Neural crest cell (in vitro differentiated cells): ENCODE measurements around the gene ZNF532. TPM values are rescaled to one million over a fixed set of nuclear protein-coding genes. Genes with fewer than 3 reads are reported as not detected.
A peak's percentile ranks its signal among the peaks of the same experiment; 100 is the strongest.
"Not testable (repeated sequence)": the region's sequence is repeated elsewhere in the genome, so short reads cannot be mapped to it uniquely, and the experiment has no call there.

Source experiments
- DNase-seq: peaks from one replicate; pipeline ENCODE4 v3.0.0; 2021; ENCODE audit warnings: low read depth, mixed read lengths, low spot score
- H3K27ac Mint-ChIP-seq: one replicate; pipeline ENCODE4 v1.8.0; 2021; ENCODE audit warnings: mild to moderate bottlenecking, mixed read lengths; ENCODE audit not compliant: unreplicated experiment
- H3K27me3 Mint-ChIP-seq: 2 replicates; pipeline ENCODE4 v1.8.0; 2021; ENCODE audit warnings: low read depth, mild to moderate bottlenecking, mixed read lengths
- H3K36me3 Mint-ChIP-seq: 2 replicates; pipeline ENCODE4 v1.8.0; 2021; ENCODE audit warnings: low read depth, mild to moderate bottlenecking, mixed read lengths
- H3K4me1 Mint-ChIP-seq: 2 replicates; pipeline ENCODE4 v1.8.0; 2021; ENCODE audit warnings: mixed read lengths
- H3K4me3 Mint-ChIP-seq: one replicate; pipeline ENCODE4 v1.8.0; 2021; ENCODE audit warnings: mild to moderate bottlenecking, mixed read lengths
- H3K9me3 Mint-ChIP-seq: 2 replicates; pipeline ENCODE4 v1.8.0; 2021; ENCODE audit warnings: mixed read lengths
- total RNA-seq: library from RNA; stranded (reverse); gene quantifications from 2 replicates; pipeline ENCODE4 v1.2.1, GENCODE V29; 2021
- TF ChIP-seq, protein P1 (sequence below): fragments of 200-600 bp; sonication (generic); conservative IDR thresholded peaks from 2 replicates; pipeline ENCODE4 v1.5.0; 2021; ENCODE audit warnings: antibody characterized with exemption, mild to moderate bottlenecking

Gene ZNF532
- total RNA-seq, 1 donor from 2014 or later = 171 TPM

DNA sequence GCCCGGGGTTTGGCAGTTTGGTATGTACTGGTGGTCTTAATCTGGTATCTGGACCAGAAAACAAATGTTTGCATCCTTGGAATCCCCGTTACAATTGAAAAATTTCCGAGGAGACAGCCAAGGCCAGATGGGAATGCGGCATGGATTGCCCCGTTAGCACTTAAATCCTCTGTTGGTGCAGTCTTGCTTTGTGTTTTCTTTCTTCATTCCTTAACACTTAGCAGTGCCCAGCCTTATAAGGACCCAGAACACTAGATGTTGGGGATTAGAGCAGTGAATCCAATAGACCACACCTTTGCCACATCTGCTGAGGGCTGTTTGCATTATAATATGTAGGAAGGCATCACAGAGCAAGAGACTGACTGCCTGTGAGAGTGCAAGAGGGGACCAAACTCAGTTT is 12.8 kb upstream of the ZNF532 start:
- H3K9me3 Mint-ChIP-seq = no peaks in the 10 kb centered on the region
- no peak for DNase-seq
- H3K4me1 Mint-ChIP-seq = peaks cover 51% of the 10 kb centered on the region
- peak overlapping the region; percentile 52 for H3K27ac Mint-ChIP-seq
- TF ChIP-seq, protein P1, sequence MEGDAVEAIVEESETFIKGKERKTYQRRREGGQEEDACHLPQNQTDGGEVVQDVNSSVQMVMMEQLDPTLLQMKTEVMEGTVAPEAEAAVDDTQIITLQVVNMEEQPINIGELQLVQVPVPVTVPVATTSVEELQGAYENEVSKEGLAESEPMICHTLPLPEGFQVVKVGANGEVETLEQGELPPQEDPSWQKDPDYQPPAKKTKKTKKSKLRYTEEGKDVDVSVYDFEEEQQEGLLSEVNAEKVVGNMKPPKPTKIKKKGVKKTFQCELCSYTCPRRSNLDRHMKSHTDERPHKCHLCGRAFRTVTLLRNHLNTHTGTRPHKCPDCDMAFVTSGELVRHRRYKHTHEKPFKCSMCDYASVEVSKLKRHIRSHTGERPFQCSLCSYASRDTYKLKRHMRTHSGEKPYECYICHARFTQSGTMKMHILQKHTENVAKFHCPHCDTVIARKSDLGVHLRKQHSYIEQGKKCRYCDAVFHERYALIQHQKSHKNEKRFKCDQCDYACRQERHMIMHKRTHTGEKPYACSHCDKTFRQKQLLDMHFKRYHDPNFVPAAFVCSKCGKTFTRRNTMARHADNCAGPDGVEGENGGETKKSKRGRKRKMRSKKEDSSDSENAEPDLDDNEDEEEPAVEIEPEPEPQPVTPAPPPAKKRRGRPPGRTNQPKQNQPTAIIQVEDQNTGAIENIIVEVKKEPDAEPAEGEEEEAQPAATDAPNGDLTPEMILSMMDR = no peak
- no peaks in the 10 kb centered on the region for H3K36me3 Mint-ChIP-seq
- H3K27me3 Mint-ChIP-seq = no peaks in the 10 kb centered on the region
- H3K4me3 Mint-ChIP-seq = peak overlapping the region; percentile 8

DNA sequence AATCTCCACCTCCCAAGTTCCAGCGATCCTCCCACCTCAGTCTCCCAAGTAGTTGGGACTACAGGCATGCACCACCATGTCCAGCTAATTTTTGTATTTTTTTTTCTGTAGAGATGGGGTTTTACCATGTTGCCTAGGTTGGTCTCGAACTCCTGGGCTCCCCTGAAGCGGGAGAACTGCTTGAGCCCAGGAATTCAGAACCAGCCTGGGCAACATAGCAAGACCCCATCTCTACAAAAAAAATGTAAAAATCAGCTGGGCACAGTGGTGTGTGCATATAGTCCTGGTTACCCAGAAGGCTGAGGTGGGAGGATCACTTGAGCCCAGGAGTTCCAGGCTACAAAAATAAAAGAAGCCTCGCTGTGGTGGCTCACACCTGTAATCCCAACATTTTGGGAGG is 12.0 kb upstream of the ZNF532 start:
- Mint-ChIP-seq H3K4me1 (peaks cover 46% of the 10 kb centered on the region), H3K36me3 (no peaks in the 10 kb centered on the region), H3K9me3 (no peaks in the 10 kb centered on the region), H3K4me3 (no peak overlapping the region), H3K27ac (no peak overlapping the region), H3K27me3 (no peaks in the 10 kb centered on the region)
- TF ChIP-seq, protein P1 = no peak
- no peak for DNase-seq

DNA sequence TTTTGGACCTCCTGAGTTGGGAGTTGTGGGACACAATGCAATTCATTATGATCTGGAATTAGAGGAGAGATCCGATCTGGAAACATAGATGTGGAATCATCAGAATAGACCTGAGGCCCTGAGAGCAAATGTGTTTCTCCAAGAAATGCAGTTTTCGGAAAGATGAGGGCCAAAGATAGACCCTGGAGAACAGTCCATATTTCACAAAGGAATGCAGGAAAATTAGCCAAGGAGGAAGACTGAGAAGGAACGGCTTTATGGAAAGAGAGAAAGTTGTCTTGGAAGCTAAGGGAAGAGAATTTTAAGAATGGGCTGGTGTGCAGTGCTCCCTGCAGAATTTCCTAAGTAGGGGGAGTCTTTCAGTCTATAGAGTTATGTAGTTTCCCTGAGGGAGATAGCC is 11.1 kb upstream of the ZNF532 start:
- DNase-seq = no peak
- no peaks in the 10 kb centered on the region for H3K27me3 Mint-ChIP-seq
- no peak overlapping the region for H3K4me3 Mint-ChIP-seq
- H3K36me3 Mint-ChIP-seq = no peaks in the 10 kb centered on the region
- peaks cover 3% of the 10 kb centered on the region for H3K9me3 Mint-ChIP-seq
- TF ChIP-seq, protein P1 = no peak
- H3K27ac Mint-ChIP-seq = no peak overlapping the region
- peaks cover 40% of the 10 kb centered on the region for H3K4me1 Mint-ChIP-seq

DNA sequence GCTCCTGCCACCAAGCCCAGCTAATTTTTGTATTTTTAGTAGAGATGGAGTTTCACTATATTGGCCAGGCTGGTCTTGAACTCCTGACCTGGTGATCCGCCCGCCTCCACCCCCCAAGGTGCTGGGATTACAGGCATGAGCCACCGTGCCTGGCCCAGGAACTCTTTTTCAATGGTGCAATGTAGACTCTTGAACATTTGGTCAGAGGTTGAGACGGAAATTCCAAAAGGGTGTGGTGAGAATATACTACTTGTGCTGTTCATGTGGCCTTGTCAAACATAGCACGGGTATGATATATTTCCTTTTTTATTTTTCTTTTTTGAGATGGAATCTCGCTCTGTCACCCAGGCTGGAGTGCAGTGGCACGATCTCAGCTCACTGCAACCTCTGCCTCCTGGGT is 9.2 kb upstream of the ZNF532 start:
- H3K27ac Mint-ChIP-seq, H3K4me3 Mint-ChIP-seq, H3K27me3 Mint-ChIP-seq, H3K36me3 Mint-ChIP-seq, H3K9me3 Mint-ChIP-seq, DNase-seq: not testable (repeated sequence)
- peaks cover 48% of the 10 kb centered on the region for H3K4me1 Mint-ChIP-seq

DNA sequence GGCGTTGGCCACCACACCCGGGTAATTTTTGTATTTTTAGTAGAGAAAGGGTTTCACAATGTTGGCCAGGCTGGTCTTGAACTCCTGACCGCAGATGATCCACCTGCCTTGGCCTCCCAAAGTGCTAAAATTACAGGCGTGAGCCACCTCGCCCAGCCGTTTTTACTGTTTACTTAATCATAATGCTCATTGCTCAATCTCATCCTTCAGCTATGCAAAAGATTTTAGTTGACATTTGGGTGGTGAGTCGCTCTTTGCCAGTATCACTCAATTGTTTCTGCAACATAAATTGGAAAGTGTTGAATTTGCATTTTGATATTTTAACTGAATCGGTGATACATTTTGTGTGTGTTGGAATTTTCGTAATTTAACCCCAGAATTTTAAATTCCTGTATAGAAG is 7.8 kb upstream of the ZNF532 start:
- no peaks in the 10 kb centered on the region for H3K27me3 Mint-ChIP-seq
- peaks cover 48% of the 10 kb centered on the region for H3K4me1 Mint-ChIP-seq
- TF ChIP-seq, protein P1 = no peak
- H3K27ac Mint-ChIP-seq = no peak overlapping the region
- no peak overlapping the region for H3K4me3 Mint-ChIP-seq
- DNase-seq = no peak
- peaks cover 5% of the 10 kb centered on the region for H3K9me3 Mint-ChIP-seq
- H3K36me3 Mint-ChIP-seq = no peaks in the 10 kb centered on the region

DNA sequence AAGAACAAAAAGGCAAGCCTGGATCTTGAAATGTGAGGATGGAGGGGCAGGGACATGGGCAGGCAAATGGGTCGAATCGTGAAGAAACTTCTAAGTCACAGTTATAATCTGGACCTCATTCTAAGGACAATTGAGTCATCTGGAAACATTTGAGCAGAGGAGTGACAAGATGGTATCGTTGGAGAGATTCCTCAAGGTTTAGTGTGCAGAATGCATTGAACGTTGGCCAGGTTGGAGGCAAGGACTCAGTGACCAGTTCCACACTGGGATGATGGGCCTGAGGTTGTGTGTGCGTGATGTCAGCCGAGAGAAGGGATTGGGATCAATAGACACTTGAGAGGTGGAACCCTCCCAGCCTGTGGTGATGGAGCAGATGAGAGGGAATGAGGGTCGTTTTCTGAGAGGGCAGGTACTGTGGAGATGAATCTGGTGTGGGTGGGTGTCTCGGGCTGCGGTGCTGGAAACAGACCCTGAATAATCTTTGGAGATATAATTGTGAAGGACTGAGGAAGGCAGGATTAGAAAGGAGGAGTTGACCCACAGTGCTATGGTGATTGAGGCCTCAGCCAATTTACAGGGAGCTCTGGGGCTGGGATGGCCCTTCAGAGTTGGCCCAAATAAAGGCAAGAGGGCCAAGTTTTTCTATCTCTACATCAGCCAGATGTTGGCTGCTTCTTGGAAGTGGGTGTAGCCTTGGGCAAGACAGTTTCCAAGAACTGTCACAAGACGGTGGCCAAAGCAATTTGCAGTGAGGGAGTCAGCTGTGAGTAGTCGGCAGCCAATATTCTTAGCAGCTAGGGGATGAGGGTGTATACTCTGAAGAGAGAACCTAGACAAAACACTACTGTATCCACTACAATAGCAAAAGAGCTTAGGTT is 5.8 kb upstream of the ZNF532 start:
- no peaks in the 10 kb centered on the region for H3K27me3 Mint-ChIP-seq
- TF ChIP-seq, protein P1 = no peak
- peak overlapping the region; percentile 7 for H3K27ac Mint-ChIP-seq
- DNase-seq = no peak
- peak overlapping the region; percentile 48 for H3K4me3 Mint-ChIP-seq
- H3K9me3 Mint-ChIP-seq = peaks cover 5% of the 10 kb centered on the region
- peaks cover 51% of the 10 kb centered on the region for H3K4me1 Mint-ChIP-seq
- H3K36me3 Mint-ChIP-seq = no peaks in the 10 kb centered on the region
